ENCODE results near the gene SEPTIN1. TPM values are rescaled to one million over a fixed set of nuclear protein-coding genes. Genes with fewer than 3 reads are reported as not detected.

The SEPTIN1 gene
- polyA plus RNA-seq, 3 donors: 0.31 to 0.60 (median 0.49) TPM

Small RNA genes within 50 kb of the gene (small RNA-seq; reads per million reads assigned to genes)
- gene RF00406 (ENCODE audit: insufficient read length, low read depth): 0.94 reads per million

Other genes with a start within 250 kb of the SEPTIN1 start
- 1,000 to 10,000 TPM; 1,314 to 1,363 (median 1,346) TPM for gene CORO1A, start 199.0 kb downstream of the SEPTIN1 start, polyA plus RNA-seq
- gene BOLA2B, start 188.9 kb downstream of the SEPTIN1 start, polyA plus RNA-seq: 100 to 1,000 TPM; 105 to 170 (median 160) TPM
- 100 to 1,000 TPM in 2 of 3 donors, 10 to 100 TPM in 1; 43.1 to 163 (median 162) TPM for gene SLX1A, start 188.7 kb downstream of the SEPTIN1 start, polyA plus RNA-seq
- 10 to 100 TPM; 20.9 to 29.9 (median 28.3) TPM for gene SULT1A3, start 183.3 kb downstream of the SEPTIN1 start, polyA plus RNA-seq
- gene NPIPB13, start 134.1 kb downstream of the SEPTIN1 start, polyA plus RNA-seq: 10 to 100 TPM in 1 of 3 donors, not detected in 2; 15.4 TPM
- gene CD2BP2, start 27.3 kb downstream of the SEPTIN1 start, polyA plus RNA-seq: 10 to 100 TPM; 23.9 to 31.8 (median 31.0) TPM
- 10 to 100 TPM; 12.2 to 36.0 (median 13.8) TPM for gene TBC1D10B, start 12.1 kb downstream of the SEPTIN1 start, polyA plus RNA-seq
- gene MYL11, start 7.8 kb downstream of the SEPTIN1 start, polyA plus RNA-seq: 1 to 10 TPM in 2 of 3 donors, not detected in 1; 1.6 to 1.9 TPM
- 1 to 10 TPM in 1 of 3 donors, under 1 TPM in 2; 0.67 to 1.4 (median 0.93) TPM for gene ZNF48, start 12.9 kb upstream of the SEPTIN1 start, polyA plus RNA-seq
- under 1 TPM; 0.39 to 0.68 (median 0.51) TPM for gene ZNF771, start 25.0 kb upstream of the SEPTIN1 start, polyA plus RNA-seq
- gene DCTPP1, start 47.5 kb upstream of the SEPTIN1 start, polyA plus RNA-seq: 10 to 100 TPM; 10.5 to 45.5 (median 32.2) TPM
- 10 to 100 TPM; 12.8 to 56.4 (median 54.2) TPM for gene SEPHS2, start 63.3 kb upstream of the SEPTIN1 start, polyA plus RNA-seq
- gene ITGAL, start 90.2 kb upstream of the SEPTIN1 start, polyA plus RNA-seq: 100 to 1,000 TPM in 2 of 3 donors, 10 to 100 TPM in 1; 56.8 to 474 (median 109) TPM
- gene ZNF768, start 144.0 kb upstream of the SEPTIN1 start, polyA plus RNA-seq: 10 to 100 TPM in 1 of 3 donors, 1 to 10 TPM in 2; 2.8 to 13.4 (median 3.0) TPM
- gene ZNF747, start 152.3 kb upstream of the SEPTIN1 start, polyA plus RNA-seq: 1 to 10 TPM; 4.1 to 6.6 (median 4.4) TPM
- gene ZNF764, start 175.8 kb upstream of the SEPTIN1 start, polyA plus RNA-seq: 1 to 10 TPM in 2 of 3 donors, under 1 TPM in 1; 0.94 to 4.6 (median 1.0) TPM
- 10 to 100 TPM; 10.3 to 24.1 (median 18.9) TPM for gene ZNF688, start 189.2 kb upstream of the SEPTIN1 start, polyA plus RNA-seq
- gene ZNF785, start 203.1 kb upstream of the SEPTIN1 start, polyA plus RNA-seq: 1 to 10 TPM in 2 of 3 donors, under 1 TPM in 1; 0.67 to 9.0 (median 1.1) TPM
- gene ZNF689, start 227.8 kb upstream of the SEPTIN1 start, polyA plus RNA-seq: 10 to 100 TPM in 1 of 3 donors, 1 to 10 TPM in 2; 4.1 to 11.2 (median 8.0) TPM

Measured in CD14-positive monocyte (primary cell).